Mesothelial cell of epicardium (in vitro differentiated cells): ENCODE results near the gene LHX6. TPM values are rescaled to one million over a fixed set of nuclear protein-coding genes. Genes with fewer than 3 reads are reported as not detected.

Experiments used
- DNase-seq, 2 experiments: peaks; one replicate each; pipeline ENCODE4 v3.0.0; 2021; ENCODE audit warnings: low spot score in 2 of 2; ENCODE audit not compliant: unreplicated experiment in 2 of 2
- H3K27ac Mint-ChIP-seq: 2 replicates; pipeline ENCODE4 v1.8.0; 2021; ENCODE audit warnings: mixed read lengths
- H3K27me3 Mint-ChIP-seq: 2 replicates; pipeline ENCODE4 v1.8.0; 2021; ENCODE audit warnings: low read depth, mixed read lengths
- H3K36me3 Mint-ChIP-seq: 2 replicates; pipeline ENCODE4 v1.8.0; 2021; ENCODE audit warnings: mixed read lengths
- H3K4me1 Mint-ChIP-seq: 2 replicates; pipeline ENCODE4 v1.8.0; 2021; ENCODE audit warnings: mixed read lengths
- H3K4me3 Mint-ChIP-seq: 2 replicates; pipeline ENCODE4 v1.8.0; 2021; ENCODE audit warnings: mild to moderate bottlenecking, moderate library complexity, mixed read lengths
- H3K9me3 Mint-ChIP-seq: 2 replicates; pipeline ENCODE4 v1.8.0; 2021; ENCODE audit warnings: mixed read lengths
- CTCF ChIP-seq: fragments of 200-600 bp; sonication (generic); IDR thresholded peaks from one replicate; pipeline ENCODE4 v1.5.0; 2021; ENCODE audit warnings: antibody characterized with exemption; ENCODE audit not compliant: unreplicated experiment
- total RNA-seq: library from RNA; stranded (reverse); gene quantifications from 3 replicates; pipeline ENCODE4 v1.2.1, GENCODE V29; 2021

The LHX6 gene
- total RNA-seq, 1 donor from 2014 or later = 0.09 TPM

- H3K27me3 Mint-ChIP-seq = peaks cover 82% of the 10 kb centered on the region
- H3K36me3 Mint-ChIP-seq = no peaks in the 10 kb centered on the region
- H3K9me3 Mint-ChIP-seq = no peaks in the 10 kb centered on the region
- no peak for TF ChIP-seq CTCF
- no peak overlapping the region for H3K4me3 Mint-ChIP-seq
- no peak overlapping the region for H3K27ac Mint-ChIP-seq
- DNase-seq = no peak
- no peaks in the 10 kb centered on the region for H3K4me1 Mint-ChIP-seq
Observed at GRCh38 chr9:122173670-122174069, 55.1 kb downstream of the LHX6 start.

DNA sequence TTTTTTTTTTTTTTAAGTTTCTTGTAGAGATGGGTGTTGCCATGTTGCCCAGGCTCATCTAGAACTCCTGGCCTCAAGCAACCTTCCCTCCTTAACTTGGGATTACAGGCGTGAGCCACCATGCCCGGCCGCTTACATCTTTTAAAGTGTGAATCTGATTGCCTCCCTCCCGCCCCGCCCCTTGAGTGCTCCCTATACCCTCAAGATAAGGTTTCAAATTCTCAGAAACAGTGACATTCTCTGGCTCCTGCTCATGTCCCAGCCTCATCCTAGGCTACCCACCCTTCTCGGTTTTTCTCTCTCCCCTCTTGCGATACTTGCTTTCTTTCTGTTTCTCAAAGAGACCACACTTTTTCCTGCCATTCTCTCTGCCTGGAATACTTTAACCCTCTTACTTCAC lies 56.6 kb downstream of the LHX6 start:
- Mint-ChIP-seq H3K4me1 (no peaks in the 10 kb centered on the region), H3K27ac (no peak overlapping the region), H3K4me3 (no peak overlapping the region), H3K27me3 (peaks cover 77% of the 10 kb centered on the region), H3K9me3 (no peaks in the 10 kb centered on the region), H3K36me3 (no peaks in the 10 kb centered on the region)
- no peak for DNase-seq
- TF ChIP-seq CTCF = no peak

GRCh38 chr9:122168356-122168755 lies 60.4 kb downstream of the LHX6 start:
- H3K9me3 Mint-ChIP-seq = no peaks in the 10 kb centered on the region
- H3K36me3 Mint-ChIP-seq = no peaks in the 10 kb centered on the region
- H3K27ac Mint-ChIP-seq = no peak overlapping the region
- H3K4me1 Mint-ChIP-seq = no peaks in the 10 kb centered on the region
- no peak overlapping the region for H3K4me3 Mint-ChIP-seq
- TF ChIP-seq CTCF = no peak
- no peak for DNase-seq
- H3K27me3 Mint-ChIP-seq = peaks cover 72% of the 10 kb centered on the region

- Mint-ChIP-seq H3K36me3 (no peaks in the 10 kb centered on the region), H3K4me1 (no peaks in the 10 kb centered on the region), H3K4me3 (no peak overlapping the region), H3K27me3 (peaks cover 50% of the 10 kb centered on the region), H3K9me3 (peaks cover 11% of the 10 kb centered on the region), H3K27ac (no peak overlapping the region)
- no peak for TF ChIP-seq CTCF
- no peak for DNase-seq
Observed at GRCh38 chr9:122164286-122164685, 64.5 kb downstream of the LHX6 start.

GRCh38 chr9:122162415-122162814 lies 66.3 kb downstream of the LHX6 start:
- no peak for TF ChIP-seq CTCF
- no peak for DNase-seq
- Mint-ChIP-seq H3K9me3 (peaks cover 11% of the 10 kb centered on the region), H3K4me3 (no peak overlapping the region), H3K36me3 (no peaks in the 10 kb centered on the region), H3K4me1 (peaks cover 9% of the 10 kb centered on the region), H3K27me3 (peaks cover 36% of the 10 kb centered on the region), H3K27ac (no peak overlapping the region)

DNA sequence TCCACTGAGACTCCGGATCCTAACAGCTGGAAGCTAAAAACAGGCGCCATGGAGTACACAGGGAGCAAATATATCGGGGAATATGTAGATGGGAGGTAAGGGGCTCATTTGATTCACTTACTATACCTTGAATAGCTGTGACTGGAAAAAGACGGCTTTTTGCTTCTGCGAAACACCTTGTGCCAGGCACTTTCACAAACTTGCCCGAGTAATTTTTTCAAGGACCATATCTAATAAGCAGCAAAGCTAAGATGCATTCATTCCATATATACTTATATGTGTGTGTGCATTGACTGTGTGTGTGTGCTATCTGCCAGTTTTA lies 68.9 kb downstream of the LHX6 start:
- TF ChIP-seq CTCF = no peak
- DNase-seq = no peak
- H3K4me1 Mint-ChIP-seq = peaks cover 12% of the 10 kb centered on the region
- H3K9me3 Mint-ChIP-seq = peaks cover 11% of the 10 kb centered on the region
- H3K4me3 Mint-ChIP-seq = peak overlapping the region; percentile 95
- peak overlapping the region; percentile 93 for H3K27ac Mint-ChIP-seq
- H3K27me3 Mint-ChIP-seq = peaks cover 24% of the 10 kb centered on the region
- H3K36me3 Mint-ChIP-seq = no peaks in the 10 kb centered on the region
